ENCODE data around the gene CDYL2. TPM values are rescaled to one million over a fixed set of nuclear protein-coding genes. Genes with fewer than 3 reads are reported as not detected.

Gene CDYL2
- total RNA-seq, 3 donors from 2014 or later: 6.4 to 12.1 (median 10.7) TPM

DNA sequence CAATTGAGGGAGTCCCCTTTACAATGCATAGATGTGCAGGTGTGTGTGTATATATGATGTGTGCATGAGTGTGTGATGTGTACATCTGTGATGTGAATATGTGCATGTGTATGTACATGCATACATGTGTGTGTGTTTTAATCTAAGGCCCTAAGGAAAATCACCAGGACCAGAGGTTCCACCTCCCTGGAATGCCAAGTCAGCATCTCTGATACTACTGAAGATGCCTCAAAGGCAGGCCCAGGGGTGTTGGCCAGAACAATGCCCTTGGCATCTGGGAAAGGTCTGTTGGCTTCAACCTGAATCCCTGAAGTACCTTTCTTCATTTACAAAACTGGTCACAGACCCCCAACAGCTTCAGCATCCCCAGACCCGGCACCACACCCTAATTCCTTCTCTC lies 129.5 kb downstream of the CDYL2 start:
- no peaks in the 10 kb centered on the region for H3K9me3 ChIP-seq
- no peak overlapping the region for H3K4me3 ChIP-seq
- H3K4me1 ChIP-seq: no peaks in the 10 kb centered on the region
- no peak overlapping the region for H3K27ac ChIP-seq
- no peak for DNase-seq (ENCODE audit: low spot score in 2 of 2)
- no peaks in the 10 kb centered on the region for H3K36me3 ChIP-seq
- intact Hi-C loops (cut with DNase I; ENCODE audit: low total_unique reads): no loop called here
- TF ChIP-seq, protein P1, sequence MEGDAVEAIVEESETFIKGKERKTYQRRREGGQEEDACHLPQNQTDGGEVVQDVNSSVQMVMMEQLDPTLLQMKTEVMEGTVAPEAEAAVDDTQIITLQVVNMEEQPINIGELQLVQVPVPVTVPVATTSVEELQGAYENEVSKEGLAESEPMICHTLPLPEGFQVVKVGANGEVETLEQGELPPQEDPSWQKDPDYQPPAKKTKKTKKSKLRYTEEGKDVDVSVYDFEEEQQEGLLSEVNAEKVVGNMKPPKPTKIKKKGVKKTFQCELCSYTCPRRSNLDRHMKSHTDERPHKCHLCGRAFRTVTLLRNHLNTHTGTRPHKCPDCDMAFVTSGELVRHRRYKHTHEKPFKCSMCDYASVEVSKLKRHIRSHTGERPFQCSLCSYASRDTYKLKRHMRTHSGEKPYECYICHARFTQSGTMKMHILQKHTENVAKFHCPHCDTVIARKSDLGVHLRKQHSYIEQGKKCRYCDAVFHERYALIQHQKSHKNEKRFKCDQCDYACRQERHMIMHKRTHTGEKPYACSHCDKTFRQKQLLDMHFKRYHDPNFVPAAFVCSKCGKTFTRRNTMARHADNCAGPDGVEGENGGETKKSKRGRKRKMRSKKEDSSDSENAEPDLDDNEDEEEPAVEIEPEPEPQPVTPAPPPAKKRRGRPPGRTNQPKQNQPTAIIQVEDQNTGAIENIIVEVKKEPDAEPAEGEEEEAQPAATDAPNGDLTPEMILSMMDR (IDR thresholded peaks at IDR 0.05): no peak
- TF ChIP-seq POLR2AphosphoS5 (IDR thresholded peaks at IDR 0.05) (no peak), POLR2A (IDR thresholded peaks at IDR 0.05) (no peak)
- no peaks in the 10 kb centered on the region for H3K27me3 ChIP-seq

DNA sequence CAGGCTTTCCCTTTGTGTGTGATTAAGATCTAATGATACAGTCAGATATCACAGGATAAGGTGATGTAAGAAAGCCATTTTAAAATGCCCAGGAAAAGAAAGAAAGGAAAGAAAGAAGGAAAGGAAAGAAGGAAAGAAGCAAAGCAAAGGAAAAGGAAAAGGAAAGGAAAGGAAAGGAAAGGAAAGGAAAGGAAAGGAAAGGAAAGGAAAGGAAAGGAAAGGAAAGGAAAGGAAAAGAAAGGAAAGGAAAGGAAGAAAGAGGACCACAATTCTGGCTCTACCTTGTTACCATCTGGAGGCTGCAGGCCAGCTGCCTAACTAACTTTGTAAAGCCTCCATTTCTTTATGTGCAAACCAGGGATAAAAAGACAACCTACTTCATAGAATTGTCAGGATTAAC lies 132.0 kb downstream of the CDYL2 start:
- no peak for DNase-seq (ENCODE audit: low spot score in 2 of 2)
- no peaks in the 10 kb centered on the region for H3K4me1 ChIP-seq
- H3K27me3 ChIP-seq: no peaks in the 10 kb centered on the region
- H3K27ac ChIP-seq: no peak overlapping the region
- no peak overlapping the region for H3K4me3 ChIP-seq
- no peaks in the 10 kb centered on the region for H3K9me3 ChIP-seq
- intact Hi-C loops (cut with DNase I; ENCODE audit: low total_unique reads): no loop called here
- no peaks in the 10 kb centered on the region for H3K36me3 ChIP-seq
- TF ChIP-seq POLR2AphosphoS5 (IDR thresholded peaks at IDR 0.05) (no peak), POLR2A (IDR thresholded peaks at IDR 0.05) (no peak)
- TF ChIP-seq, protein P1 (IDR thresholded peaks at IDR 0.05): no peak

- Histone ChIP-seq H3K9me3 (no peaks in the 10 kb centered on the region), H3K4me1 (no peaks in the 10 kb centered on the region), H3K4me3 (no peak overlapping the region), H3K36me3 (no peaks in the 10 kb centered on the region), H3K27me3 (no peaks in the 10 kb centered on the region), H3K27ac (no peak overlapping the region)
- intact Hi-C loops (cut with DNase I; ENCODE audit: low total_unique reads): no loop called here
- DNase-seq (ENCODE audit: low spot score in 2 of 2): no peak
- TF ChIP-seq, protein P1 (IDR thresholded peaks at IDR 0.05): no peak
- TF ChIP-seq POLR2AphosphoS5 (IDR thresholded peaks at IDR 0.05) (no peak), POLR2A (IDR thresholded peaks at IDR 0.05) (no peak)
Observed at GRCh38 chr16:80671281-80671849, 133.0 kb downstream of the CDYL2 start.

- Histone ChIP-seq H3K4me1 (no peaks in the 10 kb centered on the region), H3K27ac (no peak overlapping the region), H3K9me3 (no peaks in the 10 kb centered on the region), H3K36me3 (no peaks in the 10 kb centered on the region), H3K27me3 (no peaks in the 10 kb centered on the region), H3K4me3 (no peak overlapping the region)
- DNase-seq (ENCODE audit: low spot score in 2 of 2): no peak
- intact Hi-C loops (cut with DNase I; ENCODE audit: low total_unique reads): no loop called here
- TF ChIP-seq POLR2AphosphoS5 (IDR thresholded peaks at IDR 0.05) (no peak), POLR2A (IDR thresholded peaks at IDR 0.05) (no peak)
- TF ChIP-seq, protein P1 (IDR thresholded peaks at IDR 0.05): no peak
Observed at GRCh38 chr16:80670170-80670865, 134.1 kb downstream of the CDYL2 start.

- no peaks in the 10 kb centered on the region for H3K36me3 ChIP-seq
- H3K27ac ChIP-seq: no peak overlapping the region
- H3K4me3 ChIP-seq: no peak overlapping the region
- no peaks in the 10 kb centered on the region for H3K4me1 ChIP-seq
- TF ChIP-seq, protein P1 (IDR thresholded peaks at IDR 0.05): no peak
- TF ChIP-seq POLR2A (IDR thresholded peaks at IDR 0.05): no peak
- no peak for TF ChIP-seq POLR2AphosphoS5 (IDR thresholded peaks at IDR 0.05)
- DNase-seq (ENCODE audit: low spot score in 2 of 2): no peak
- H3K27me3 ChIP-seq: no peaks in the 10 kb centered on the region
- H3K9me3 ChIP-seq: no peaks in the 10 kb centered on the region
- intact Hi-C loops (cut with DNase I; ENCODE audit: low total_unique reads): loop anchor here (5.0 kb wide), 1 partner anchor 1202 kb away; no protein-coding TSS in a partner anchor
Observed at GRCh38 chr16:80669673-80670072, 134.7 kb downstream of the CDYL2 start.
